Peyer's patch (tissue), 4 donors: ENCODE data around the gene EXOSC10.

ENCODE experiments used
- CTCF ChIP-seq, 6 experiments: fragments of 450-650 bp in 4 of 6; fragments of 200-600 bp in 2 of 6; sonication (generic) in 1 of 6; IDR thresholded peaks; one replicate each; pipeline ENCODE4 v1.5.1; 2017 to 2019; ENCODE audit warnings: antibody characterized with exemption in 6 of 6, mild to moderate bottlenecking in 3 of 6, moderate library complexity in 1 of 6
- POLR2A ChIP-seq, 2 donors: fragments of 450-650 bp; IDR thresholded peaks; one replicate each; pipeline ENCODE4 v1.5.1; 2017; ENCODE audit warnings: antibody characterized with exemption in 2 of 2, mild to moderate bottlenecking in 2 of 2, moderate library complexity in 2 of 2

DNA sequence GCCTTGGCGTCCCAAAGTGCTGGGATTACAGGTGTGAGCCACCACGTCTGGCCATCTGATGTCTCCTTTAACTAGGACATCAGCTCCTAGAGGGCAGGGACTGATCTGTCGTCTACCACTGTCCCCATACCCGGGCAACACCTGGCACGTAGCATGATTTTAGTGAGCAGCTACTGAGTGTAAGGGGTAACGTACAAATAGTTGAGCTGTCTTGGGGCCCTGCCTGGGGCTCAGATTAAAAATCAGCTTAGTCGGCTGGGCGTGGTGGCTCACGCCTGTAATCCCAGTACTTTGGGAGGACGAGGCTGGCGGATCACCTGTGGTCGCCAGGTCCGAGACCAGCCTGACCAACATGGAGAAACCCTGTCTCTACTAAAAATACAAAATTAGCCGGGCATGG, 41.6 kb downstream of the EXOSC10 start:
- no peak for TF ChIP-seq CTCF (IDR thresholded peaks at IDR 0.05)
- no peak for TF ChIP-seq POLR2A (IDR thresholded peaks at IDR 0.05)
